ENCODE data around the gene PPM1L.

Gene PPM1L

GRCh38 chr3:160968761-160969160, 212.7 kb downstream of the PPM1L start:
- TF ChIP-seq EZH2phosphoT487 (IDR thresholded peaks at IDR 0.05; ENCODE audit: low read length), result no peak
- no peak for TF ChIP-seq CTCF (IDR thresholded peaks at IDR 0.05; ENCODE audit: low read length)
- no peak for TF ChIP-seq EZH2 (optimal IDR thresholded peaks at IDR 0.05; ENCODE audit: low read depth, low read length)
- H3K9me2 ChIP-seq (replicated peaks; ENCODE audit: insufficient read depth, low read length), result no peaks in the 10 kb centered on the region
- DNase-seq, result no peak

GRCh38 chr3:160973067-160973809, 217.2 kb downstream of the PPM1L start:
- no peaks in the 10 kb centered on the region for H3K9me3 ChIP-seq (replicated peaks; ENCODE audit: insufficient read depth, low read length)
- H3F3A ChIP-seq (ENCODE audit: insufficient read depth, low read length), result no peaks in the 10 kb centered on the region
- H3K4me3 ChIP-seq (ENCODE audit: low read length), result no peak overlapping the region
- H3K9me2 ChIP-seq (replicated peaks; ENCODE audit: insufficient read depth, low read length), result no peaks in the 10 kb centered on the region
- H3K27ac ChIP-seq (ENCODE audit: low read length), result no peak overlapping the region
- H2AFZ ChIP-seq (ENCODE audit: low read length), result no peak overlapping the region
- no peaks in the 10 kb centered on the region for H3K27me3 ChIP-seq (replicated peaks; ENCODE audit: insufficient read depth, low read length)
- TF ChIP-seq CTCF (IDR thresholded peaks at IDR 0.05; ENCODE audit: low read length) (no peak), EZH2phosphoT487 (IDR thresholded peaks at IDR 0.05; ENCODE audit: low read length) (no peak), EZH2 (optimal IDR thresholded peaks at IDR 0.05; ENCODE audit: low read depth, low read length) (no peak)
- H3K4me1 ChIP-seq (ENCODE audit: low read length), result no peaks in the 10 kb centered on the region
- H3K4me2 ChIP-seq (ENCODE audit: low read depth, low read length), result no peak overlapping the region
- H4K20me1 ChIP-seq (ENCODE audit: insufficient read depth, low read length), result no peaks in the 10 kb centered on the region
- H3K9ac ChIP-seq (ENCODE audit: low read length), result no peak overlapping the region
- H3K79me2 ChIP-seq (ENCODE audit: low read length), result no peaks in the 10 kb centered on the region
- H3K36me3 ChIP-seq (replicated peaks; ENCODE audit: insufficient read depth, low read length), result no peaks in the 10 kb centered on the region
- no peak for DNase-seq

More at GRCh38 chr3:160968761-160969160, 212.7 kb downstream of the PPM1L start:
- no peaks in the 10 kb centered on the region for H4K20me1 ChIP-seq (ENCODE audit: insufficient read depth, low read length)
- H3F3A ChIP-seq (ENCODE audit: insufficient read depth, low read length), result no peaks in the 10 kb centered on the region
- H3K27me3 ChIP-seq (replicated peaks; ENCODE audit: insufficient read depth, low read length), result no peaks in the 10 kb centered on the region
- H2AFZ ChIP-seq (ENCODE audit: low read length), result no peak overlapping the region
- H3K9me3 ChIP-seq (replicated peaks; ENCODE audit: insufficient read depth, low read length), result no peaks in the 10 kb centered on the region
- no peak overlapping the region for H3K4me3 ChIP-seq (ENCODE audit: low read length)
- H3K4me1 ChIP-seq (ENCODE audit: low read length), result no peaks in the 10 kb centered on the region
- H3K36me3 ChIP-seq (replicated peaks; ENCODE audit: insufficient read depth, low read length), result no peaks in the 10 kb centered on the region
- H3K9ac ChIP-seq (ENCODE audit: low read length), result no peak overlapping the region
- no peak overlapping the region for H3K27ac ChIP-seq (ENCODE audit: low read length)
- no peaks in the 10 kb centered on the region for H3K79me2 ChIP-seq (ENCODE audit: low read length)
- H3K4me2 ChIP-seq (ENCODE audit: low read depth, low read length), result no peak overlapping the region

GRCh38 chr3:160977773-160978172, 221.7 kb downstream of the PPM1L start:
- H3K36me3 ChIP-seq (replicated peaks; ENCODE audit: insufficient read depth, low read length), result no peaks in the 10 kb centered on the region
- no peak overlapping the region for H3K9ac ChIP-seq (ENCODE audit: low read length)
- H4K20me1 ChIP-seq (ENCODE audit: insufficient read depth, low read length), result no peaks in the 10 kb centered on the region
- no peak overlapping the region for H3K4me2 ChIP-seq (ENCODE audit: low read depth, low read length)
- 0 out of 2 replicates have a peak, but pooled peaks cover 3% of the 10 kb centered on the region for H3K4me1 ChIP-seq (ENCODE audit: low read length)
- H3K9me3 ChIP-seq (replicated peaks; ENCODE audit: insufficient read depth, low read length), result no peaks in the 10 kb centered on the region
- no peak overlapping the region for H3K27ac ChIP-seq (ENCODE audit: low read length)
- TF ChIP-seq EZH2phosphoT487 (IDR thresholded peaks at IDR 0.05; ENCODE audit: low read length) (no peak), EZH2 (optimal IDR thresholded peaks at IDR 0.05; ENCODE audit: low read depth, low read length) (no peak), CTCF (IDR thresholded peaks at IDR 0.05; ENCODE audit: low read length) (no peak)
- H3K27me3 ChIP-seq (replicated peaks; ENCODE audit: insufficient read depth, low read length), result no peaks in the 10 kb centered on the region
- no peaks in the 10 kb centered on the region for H3K79me2 ChIP-seq (ENCODE audit: low read length)
- H3F3A ChIP-seq (ENCODE audit: insufficient read depth, low read length), result no peaks in the 10 kb centered on the region
- H3K4me3 ChIP-seq (ENCODE audit: low read length), result no peak overlapping the region
- no peak overlapping the region for H2AFZ ChIP-seq (ENCODE audit: low read length)
- no peak for DNase-seq
- no peaks in the 10 kb centered on the region for H3K9me2 ChIP-seq (replicated peaks; ENCODE audit: insufficient read depth, low read length)
